HepG2 (cell line): ENCODE results near the gene GLB1L3. TPM values are rescaled to one million over a fixed set of nuclear protein-coding genes. Genes with fewer than 3 reads are reported as not detected.

Experiments
- ATAC-seq: fragments of 200-7000 bp; cut with Tn5 transposase; 3 replicates; pipeline ENCODE4 v1.9.1; 2020; ENCODE audit warnings: mild to moderate bottlenecking, moderate library complexity
- BruUV-seq: library from RNA; stranded (reverse); fragments of 400-500 nt; replicated peaks from 2 replicates; lab custom pipeline; 2021; lab: Mats Ljungman, UMichigan
- CTCF ChIA-PET: fragments of 300-600 bp; formaldehyde crosslinking; extraction: SDS; loops from one replicate; lab custom pipeline; 2021; ENCODE audit warnings: low total read pairs, inconsistent platforms, low intra/inter-chr PET ratio; lab: Yijun Ruan, JAX
- POLR2A ChIA-PET: fragments of 350-600 bp; sonication (Branson Sonifier 250); formaldehyde crosslinking; loops from one replicate; lab custom pipeline; 2020; ENCODE audit warnings: antibody characterized with exemption, inconsistent platforms; lab: Yijun Ruan, JAX
- DNase-seq: peaks from one replicate; pipeline ENCODE4 v3.0.0-alpha.2; 2015; ENCODE audit warnings: low spot score
- FAIRE-seq: peaks from 3 replicates; lab custom pipeline; 2011; peaks lifted over from hg19 to GRCh38; lab: Jason Lieb, UNC
- H2AFZ ChIP-seq: one replicate; pipeline ENCODE4 v1.6.1; 2011; ENCODE audit warnings: low read length, inconsistent platforms
- H3K27ac ChIP-seq: fragments of 300-600 bp; 3 replicates; pipeline ENCODE4 v1.8.0; 2011; ENCODE audit warnings: mixed run types, mild to moderate bottlenecking, mixed read lengths, low read length, inconsistent platforms; ENCODE audit not compliant: insufficient read depth; ENCODE audit errors: extremely low read length
- H3K27me3 ChIP-seq, 2 experiments: fragments of 200-600 bp in 1 of 2; 2 replicates in 1 of 2; 3 replicates in 1 of 2; pipeline versions ENCODE4 v1.6.0 to v1.8.0; 2011; ENCODE audit warnings: low read length in 2 of 2, mild to moderate bottlenecking in 2 of 2, moderate library complexity in 2 of 2, inconsistent platforms in 1 of 2; ENCODE audit not compliant: insufficient read depth in 2 of 2, control insufficient read depth in 1 of 2
- H3K36me3 ChIP-seq, 2 experiments: fragments of 200-600 bp in 1 of 2; replicated peaks in 1 of 2; 2 replicates in 1 of 2; 3 replicates in 1 of 2; pipeline versions ENCODE4 v1.5.1 to v1.8.0; 2011; ENCODE audit warnings: low read length in 2 of 2, inconsistent platforms in 1 of 2; ENCODE audit not compliant: insufficient read depth in 2 of 2, control insufficient read depth in 1 of 2
- H3K4me1 ChIP-seq: 2 replicates; pipeline ENCODE4 v1.5.1; 2012; ENCODE audit warnings: low read length, inconsistent platforms; ENCODE audit not compliant: insufficient read depth
- H3K4me2 ChIP-seq: 2 replicates; pipeline ENCODE4 v1.6.0; 2011; ENCODE audit warnings: low read depth, low read length, inconsistent platforms
- H3K4me3 ChIP-seq, 3 experiments: fragments of 200-600 bp in 1 of 3; sonication (generic), shearing (Covaris generic) in 1 of 3; replicated peaks in 1 of 3; 2 replicates each; pipeline ENCODE4 v1.5.1; 2011 to 2016; ENCODE audit warnings: low read length in 3 of 3, inconsistent platforms in 2 of 3, low read depth in 2 of 3, mild to moderate bottlenecking in 2 of 3, control low read depth in 1 of 3, mixed read lengths in 1 of 3; ENCODE audit not compliant: insufficient read depth in 1 of 3
- H3K79me2 ChIP-seq: one replicate; pipeline ENCODE4 v1.6.1; 2011; ENCODE audit warnings: low read length, inconsistent platforms; ENCODE audit not compliant: insufficient read depth
- H3K9ac ChIP-seq: 2 replicates; pipeline ENCODE4 v1.6.0; 2011; ENCODE audit warnings: mild to moderate bottlenecking, low read depth, low read length, inconsistent platforms; ENCODE audit not compliant: insufficient read depth
- H3K9me3 ChIP-seq: 2 replicates; pipeline ENCODE4 v1.5.1; 2012; ENCODE audit warnings: mild to moderate bottlenecking, low read length
- H4K20me1 ChIP-seq: 2 replicates; pipeline ENCODE4 v1.6.0; 2011; ENCODE audit warnings: inconsistent platforms, mild to moderate bottlenecking, low read length, moderate library complexity; ENCODE audit not compliant: insufficient read depth
- CCDC6 ChIP-seq: sonication (generic); formaldehyde crosslinking; IDR thresholded peaks from 2 replicates; pipeline ENCODE4 v1.8.1; 2022; ENCODE audit warnings: mild to moderate bottlenecking, missing genetic modification reagents, moderate library complexity
- MYC ChIP-seq: sonication (generic); formaldehyde crosslinking; IDR thresholded peaks from 2 replicates; pipeline ENCODE4 v1.9.0; 2021; ENCODE audit warnings: missing genetic modification reagents, borderline replicate concordance
- SIN3A ChIP-seq: IDR thresholded peaks from 2 replicates; pipeline ENCODE4 v1.6.1; 2011; ENCODE audit warnings: low read depth, mild to moderate bottlenecking, control low read depth, low read length, borderline replicate concordance
- SSRP1 ChIP-seq: IDR thresholded peaks from 2 replicates; pipeline ENCODE4 v1.6.1; 2016; ENCODE audit warnings: control low read depth
- TRIM24 ChIP-seq: sonication (generic); formaldehyde crosslinking; IDR thresholded peaks from 2 replicates; pipeline ENCODE4 v1.8.0; 2022; ENCODE audit warnings: mild to moderate bottlenecking, missing genetic modification reagents
- XRCC5 ChIP-seq: fragments of 200-400 bp; formaldehyde crosslinking; optimal IDR thresholded peaks from 2 replicates; pipeline ENCODE3; 2017; ENCODE audit warnings: mild to moderate bottlenecking, low read length
- ZFP91 ChIP-seq: sonication (generic); formaldehyde crosslinking; IDR thresholded peaks from 2 replicates; pipeline ENCODE4 v1.9.0; 2022; ENCODE audit warnings: missing genetic modification reagents, mild to moderate bottlenecking, borderline replicate concordance
- ZNF17 ChIP-seq: sonication (generic); formaldehyde crosslinking; IDR thresholded peaks from 2 replicates; pipeline ENCODE4 v1.5.0; 2020; ENCODE audit warnings: mild to moderate bottlenecking, missing genetic modification reagents
- WGBS: methylation state at CpG from one replicate; pipeline ENCODE4 v1.1.6; 2017; ENCODE audit warnings: low lambda C conversion rate; 5-methylcytosine and 5-hydroxymethylcytosine counted together
- in situ Hi-C: cut with HindIII; loops from 2 replicates; pipeline ENCODE4 v1.10.0; 2017; ENCODE audit warnings: low pct_unique_long_range_greater_than_20kb; ENCODE audit not compliant: extremely low pct_ligation_motif_present
- intact Hi-C: fragments of 100-400 bp; cut with micrococcal nuclease; formaldehyde crosslinking; loops from one replicate; pipeline ENCODE4 v1.10.0; 2022; ENCODE audit not compliant: unreplicated experiment
- polyA plus RNA-seq, 8 experiments: library from polyadenylated mRNA; depleted of rRNA in 3 of 8; stranded (reverse) in 7 of 8; unstranded in 1 of 8; fragments of >200 nt; fragmentation: Illumina TruSeq in 4 of 8; extraction: Trizol in 4 of 8; gene quantifications; 2 replicates each; pipeline versions ENCODE4 v1.2.1 to v1.2.3, GENCODE V29; 2011 to 2016; ENCODE audit warnings: low read depth in 4 of 8, missing spikeins in 1 of 8, mixed read lengths in 1 of 8; ENCODE audit not compliant: insufficient read depth in 1 of 8
- total RNA-seq, 5 experiments: library from RNA; depleted of rRNA; stranded (reverse); fragments of >200 nt; fragmentation: Illumina TruSeq; extraction: Trizol; gene quantifications; 2 replicates each; pipeline ENCODE4 v1.2.3, GENCODE V29; 2016; ENCODE audit warnings: low read depth in 1 of 5
- TF ChIP-seq, protein P1 (sequence below): sonication (generic); formaldehyde crosslinking; IDR thresholded peaks from 2 replicates; pipeline ENCODE4 v1.4.0; 2020; ENCODE audit warnings: missing genetic modification reagents, borderline replicate concordance

Gene GLB1L3
- total and polyA plus RNA-seq, 2 of the 13 experiments (the other 11 are each of a cell fraction or from before 2014, with no cell fraction given), result not detected

DNA sequence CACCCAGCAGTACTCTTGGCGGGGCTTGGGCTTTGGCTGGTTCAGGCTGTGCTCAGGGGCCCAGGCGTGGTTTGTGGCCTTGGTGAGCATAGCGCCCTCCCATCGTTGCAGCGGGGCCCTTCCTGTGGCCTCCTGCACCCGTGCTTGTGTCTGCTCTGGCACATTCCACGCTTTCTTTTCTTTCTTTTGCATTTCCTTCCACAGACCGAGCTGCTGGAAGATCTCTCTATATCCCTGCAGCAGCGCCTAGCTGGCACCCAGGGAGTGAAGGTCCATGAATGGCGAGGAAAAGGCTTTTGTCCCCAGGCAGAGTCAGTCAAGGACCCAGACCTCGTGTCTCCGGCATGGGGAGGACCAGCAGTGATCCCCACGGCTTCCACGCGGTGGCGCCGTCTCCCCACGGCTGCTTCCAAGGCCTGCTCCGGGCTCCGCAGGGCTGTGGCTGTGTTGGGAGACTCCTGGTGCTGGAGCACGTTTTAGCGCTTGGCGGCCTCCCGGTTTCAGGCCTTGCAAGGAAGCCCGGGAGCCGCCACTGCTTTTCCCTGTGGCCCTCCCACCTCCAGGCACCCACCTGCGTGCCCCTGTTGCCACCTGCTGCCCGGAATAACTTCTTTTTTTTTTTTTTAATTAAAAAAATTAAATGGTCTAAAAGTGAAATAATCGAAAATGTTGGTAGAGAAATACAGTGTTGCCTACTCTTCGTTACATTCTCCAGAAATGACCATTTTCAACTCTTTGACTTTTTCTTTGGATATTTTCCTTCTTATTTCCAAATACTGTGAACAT, 84.1 kb downstream of the GLB1L3 start (continued):
- peak; percentile 63 for TF ChIP-seq ZFP91
- TF ChIP-seq TRIM24 (CRISPR knock-in tag), result no peak
- TF ChIP-seq XRCC5, result peak; percentile 81
- TF ChIP-seq ZNF17, result no peak
- TF ChIP-seq SIN3A, result no peak
- TF ChIP-seq MYC (CRISPR knock-in tag), result peak; percentile 79

GRCh38 chr11:134361661-134362060, 85.5 kb downstream of the GLB1L3 start:
- Histone ChIP-seq H3K4me2 (no peak overlapping the region), H4K20me1 (no peaks in the 10 kb centered on the region), H3K4me1 (peaks cover 6% of the 10 kb centered on the region), H3K4me3 (no peak overlapping the region), H3K79me2 (no peaks in the 10 kb centered on the region), H3K9ac (no peak overlapping the region), H3K9me3 (no peaks in the 10 kb centered on the region), H3K27ac (no peak overlapping the region), H2AFZ (no peak overlapping the region), H3K36me3 (no peaks in the 10 kb centered on the region), H3K27me3 (peaks cover 15 to 58% of the 10 kb centered on the region in 2 experiments)
- ChIA-PET CTCF (no interaction called here), POLR2A (no interaction called here)
- no peak for DNase-seq
- no peak for FAIRE-seq
- intact Hi-C loops, result no loop called here
- no peak for ATAC-seq
- TF ChIP-seq, protein P1, sequence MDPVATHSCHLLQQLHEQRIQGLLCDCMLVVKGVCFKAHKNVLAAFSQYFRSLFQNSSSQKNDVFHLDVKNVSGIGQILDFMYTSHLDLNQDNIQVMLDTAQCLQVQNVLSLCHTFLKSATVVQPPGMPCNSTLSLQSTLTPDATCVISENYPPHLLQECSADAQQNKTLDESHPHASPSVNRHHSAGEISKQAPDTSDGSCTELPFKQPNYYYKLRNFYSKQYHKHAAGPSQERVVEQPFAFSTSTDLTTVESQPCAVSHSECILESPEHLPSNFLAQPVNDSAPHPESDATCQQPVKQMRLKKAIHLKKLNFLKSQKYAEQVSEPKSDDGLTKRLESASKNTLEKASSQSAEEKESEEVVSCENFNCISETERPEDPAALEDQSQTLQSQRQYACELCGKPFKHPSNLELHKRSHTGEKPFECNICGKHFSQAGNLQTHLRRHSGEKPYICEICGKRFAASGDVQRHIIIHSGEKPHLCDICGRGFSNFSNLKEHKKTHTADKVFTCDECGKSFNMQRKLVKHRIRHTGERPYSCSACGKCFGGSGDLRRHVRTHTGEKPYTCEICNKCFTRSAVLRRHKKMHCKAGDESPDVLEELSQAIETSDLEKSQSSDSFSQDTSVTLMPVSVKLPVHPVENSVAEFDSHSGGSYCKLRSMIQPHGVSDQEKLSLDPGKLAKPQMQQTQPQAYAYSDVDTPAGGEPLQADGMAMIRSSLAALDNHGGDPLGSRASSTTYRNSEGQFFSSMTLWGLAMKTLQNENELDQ (CRISPR knock-in tag), result no peak
- TF ChIP-seq CCDC6 (no peak), SSRP1 (no peak), TRIM24 (CRISPR knock-in tag) (no peak)
- WGBS, result 45% methylated on average over 23 of the region's 26 CpGs
- in situ Hi-C loops, result loop anchor here (5.0 to 10.0 kb wide), 2 partner anchors 213 to 366 kb away; no protein-coding TSS in a partner anchor
- BruUV-seq, result no TSS peak
